ENCODE measurements around the gene HTR5A.

The HTR5A gene

GRCh38 chr7:155097338-155097737, 27.2 kb downstream of the HTR5A start:
- DNase-seq (ENCODE audit: low spot score) (no peak), ATAC-seq (ENCODE audit: low read depth) (no peak)
- no peaks in the 10 kb centered on the region for H3K36me3 ChIP-seq (ENCODE audit: low read depth)
- TF ChIP-seq, protein P1, sequence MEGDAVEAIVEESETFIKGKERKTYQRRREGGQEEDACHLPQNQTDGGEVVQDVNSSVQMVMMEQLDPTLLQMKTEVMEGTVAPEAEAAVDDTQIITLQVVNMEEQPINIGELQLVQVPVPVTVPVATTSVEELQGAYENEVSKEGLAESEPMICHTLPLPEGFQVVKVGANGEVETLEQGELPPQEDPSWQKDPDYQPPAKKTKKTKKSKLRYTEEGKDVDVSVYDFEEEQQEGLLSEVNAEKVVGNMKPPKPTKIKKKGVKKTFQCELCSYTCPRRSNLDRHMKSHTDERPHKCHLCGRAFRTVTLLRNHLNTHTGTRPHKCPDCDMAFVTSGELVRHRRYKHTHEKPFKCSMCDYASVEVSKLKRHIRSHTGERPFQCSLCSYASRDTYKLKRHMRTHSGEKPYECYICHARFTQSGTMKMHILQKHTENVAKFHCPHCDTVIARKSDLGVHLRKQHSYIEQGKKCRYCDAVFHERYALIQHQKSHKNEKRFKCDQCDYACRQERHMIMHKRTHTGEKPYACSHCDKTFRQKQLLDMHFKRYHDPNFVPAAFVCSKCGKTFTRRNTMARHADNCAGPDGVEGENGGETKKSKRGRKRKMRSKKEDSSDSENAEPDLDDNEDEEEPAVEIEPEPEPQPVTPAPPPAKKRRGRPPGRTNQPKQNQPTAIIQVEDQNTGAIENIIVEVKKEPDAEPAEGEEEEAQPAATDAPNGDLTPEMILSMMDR (IDR thresholded peaks at IDR 0.05; ENCODE audit: poor library complexity, severe bottlenecking) = no peak
- no peaks in the 10 kb centered on the region for H3K9me3 ChIP-seq (ENCODE audit: severe bottlenecking)
- no peaks in the 10 kb centered on the region for H3K4me1 ChIP-seq (ENCODE audit: insufficient read depth, poor library complexity, severe bottlenecking)
- no peaks in the 10 kb centered on the region for H3K27me3 ChIP-seq (ENCODE audit: insufficient read depth, poor library complexity, severe bottlenecking)
- no peak overlapping the region for H3K27ac ChIP-seq (ENCODE audit: poor library complexity, severe bottlenecking)
- no peak overlapping the region for H3K4me3 ChIP-seq (ENCODE audit: severe bottlenecking)

DNA sequence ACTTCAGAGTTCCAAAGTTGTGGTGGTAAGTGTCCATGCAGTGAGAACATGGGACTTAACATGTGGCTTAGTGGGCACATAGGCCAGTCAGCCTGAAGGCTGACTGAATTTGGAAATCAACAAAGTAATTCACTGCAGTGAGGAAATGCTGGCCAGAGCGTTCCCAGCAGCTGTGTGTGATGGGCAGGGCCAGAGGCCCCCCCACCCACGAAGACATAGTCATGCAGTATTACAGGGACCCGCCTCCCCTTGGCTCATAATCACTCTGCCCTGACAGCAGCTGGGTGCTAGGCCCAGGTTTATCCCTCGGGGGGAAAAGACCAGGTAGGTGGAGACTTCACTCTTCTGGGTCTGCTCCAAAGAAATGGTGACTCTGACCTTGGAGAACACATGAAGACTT, 33.7 kb downstream of the HTR5A start:
- H3K27me3 ChIP-seq (ENCODE audit: insufficient read depth, poor library complexity, severe bottlenecking) = peaks cover 26% of the 10 kb centered on the region
- H3K4me3 ChIP-seq (ENCODE audit: severe bottlenecking) = no peak overlapping the region
- H3K36me3 ChIP-seq (ENCODE audit: low read depth) = no peaks in the 10 kb centered on the region
- DNase-seq (ENCODE audit: low spot score) (no peak), ATAC-seq (ENCODE audit: low read depth) (no peak)
- H3K27ac ChIP-seq (ENCODE audit: poor library complexity, severe bottlenecking) = no peak overlapping the region
- TF ChIP-seq, protein P1 (IDR thresholded peaks at IDR 0.05; ENCODE audit: poor library complexity, severe bottlenecking) = no peak
- H3K4me1 ChIP-seq (ENCODE audit: insufficient read depth, poor library complexity, severe bottlenecking) = no peaks in the 10 kb centered on the region
- no peaks in the 10 kb centered on the region for H3K9me3 ChIP-seq (ENCODE audit: severe bottlenecking)

GRCh38 chr7:155104913-155105312, 34.8 kb downstream of the HTR5A start:
- H3K4me1 ChIP-seq (ENCODE audit: insufficient read depth, poor library complexity, severe bottlenecking) = no peaks in the 10 kb centered on the region
- ATAC-seq (ENCODE audit: low read depth) = no peak
- DNase-seq (ENCODE audit: low spot score) = no peak
- no peaks in the 10 kb centered on the region for H3K9me3 ChIP-seq (ENCODE audit: severe bottlenecking)
- TF ChIP-seq, protein P1 (IDR thresholded peaks at IDR 0.05; ENCODE audit: poor library complexity, severe bottlenecking) = no peak
- no peaks in the 10 kb centered on the region for H3K36me3 ChIP-seq (ENCODE audit: low read depth)
- no peak overlapping the region for H3K27ac ChIP-seq (ENCODE audit: poor library complexity, severe bottlenecking)
- no peak overlapping the region for H3K4me3 ChIP-seq (ENCODE audit: severe bottlenecking)
- peaks cover 37% of the 10 kb centered on the region for H3K27me3 ChIP-seq (ENCODE audit: insufficient read depth, poor library complexity, severe bottlenecking)

GRCh38 chr7:155106356-155106755, 36.2 kb downstream of the HTR5A start:
- TF ChIP-seq, protein P1 (IDR thresholded peaks at IDR 0.05; ENCODE audit: poor library complexity, severe bottlenecking) = no peak
- Histone ChIP-seq H3K4me1 (ENCODE audit: insufficient read depth, poor library complexity, severe bottlenecking) (no peaks in the 10 kb centered on the region), H3K27ac (ENCODE audit: poor library complexity, severe bottlenecking) (no peak overlapping the region), H3K36me3 (ENCODE audit: low read depth) (no peaks in the 10 kb centered on the region), H3K27me3 (ENCODE audit: insufficient read depth, poor library complexity, severe bottlenecking) (peaks cover 39% of the 10 kb centered on the region), H3K4me3 (ENCODE audit: severe bottlenecking) (no peak overlapping the region), H3K9me3 (ENCODE audit: severe bottlenecking) (no peaks in the 10 kb centered on the region)
- ATAC-seq (ENCODE audit: low read depth) = no peak
- DNase-seq (ENCODE audit: low spot score) = no peak

- ATAC-seq (ENCODE audit: low read depth) = no peak
- Histone ChIP-seq H3K4me3 (ENCODE audit: severe bottlenecking) (no peak overlapping the region), H3K27ac (ENCODE audit: poor library complexity, severe bottlenecking) (no peak overlapping the region), H3K4me1 (ENCODE audit: insufficient read depth, poor library complexity, severe bottlenecking) (no peaks in the 10 kb centered on the region), H3K27me3 (ENCODE audit: insufficient read depth, poor library complexity, severe bottlenecking) (peaks cover 42% of the 10 kb centered on the region), H3K9me3 (ENCODE audit: severe bottlenecking) (no peaks in the 10 kb centered on the region), H3K36me3 (ENCODE audit: low read depth) (no peaks in the 10 kb centered on the region)
- TF ChIP-seq, protein P1 (IDR thresholded peaks at IDR 0.05; ENCODE audit: poor library complexity, severe bottlenecking) = no peak
- DNase-seq (ENCODE audit: low spot score) = no peak
Measured at GRCh38 chr7:155107126-155107525, 37.0 kb downstream of the HTR5A start.

All from RWPE2 (cell line).